Heart right ventricle (tissue), 16 donors: Measurements from ENCODE around the gene CAPN14. TPM values are rescaled to one million over a fixed set of nuclear protein-coding genes. Genes with fewer than 3 reads are reported as not detected.
A peak's percentile ranks its signal among the peaks of the same experiment; 100 is the strongest.

Source experiments
- ATAC-seq, 8 donors: fragments of 200-7000 bp; cut with Tn5 transposase; one replicate each; pipeline ENCODE4 v1.9.1; 2020; ENCODE audit warnings: mild to moderate bottlenecking in 8 of 8, moderate library complexity in 8 of 8, moderate number of reproducible peaks in 1 of 8
- DNase-seq, 2 donors: peaks; one replicate each; pipeline ENCODE4 v3.0.0-alpha.2; 2020
- H3K27ac ChIP-seq, 10 donors: fragments of 200-600 bp; sonication (generic) in 2 of 10; one replicate each; pipeline versions ENCODE4 v1.5.0 to v1.8.0; 2020 to 2022; ENCODE audit warnings: mild to moderate bottlenecking in 3 of 10
- H3K27me3 ChIP-seq, 7 donors: fragments of 200-600 bp; one replicate each; pipeline ENCODE4 v1.8.0; 2021 to 2022; ENCODE audit warnings: mild to moderate bottlenecking in 2 of 7
- H3K36me3 ChIP-seq, 9 donors: fragments of 200-600 bp; sonication (generic) in 1 of 9; one replicate each; pipeline versions ENCODE4 v1.5.0 to v1.8.0; 2020 to 2022; ENCODE audit warnings: mild to moderate bottlenecking in 2 of 9
- H3K4me1 ChIP-seq, 9 donors: fragments of 200-600 bp; sonication (generic) in 1 of 9; one replicate each; pipeline versions ENCODE4 v1.5.0 to v1.8.0; 2020 to 2022; ENCODE audit warnings: mild to moderate bottlenecking in 4 of 9
- H3K4me3 ChIP-seq, 10 donors: fragments of 200-600 bp; sonication (generic) in 2 of 10; one replicate each; pipeline versions ENCODE4 v1.5.0 to v1.8.0; 2020 to 2022; ENCODE audit warnings: mild to moderate bottlenecking in 7 of 10, moderate library complexity in 2 of 10
- H3K9me3 ChIP-seq, 11 donors: fragments of 200-600 bp in 10 of 11; sonication (generic) in 2 of 11; one replicate each; pipeline versions ENCODE4 v1.5.0 to v1.8.0; 2013 to 2022; ENCODE audit warnings: mild to moderate bottlenecking in 2 of 11, control low read depth in 1 of 11, moderate library complexity in 1 of 11
- WGBS, 2 donors: extraction: QIAGEN DNeasy Blood & Tissue Kit; methylation state at CpG; one replicate each; pipeline ENCODE4 v1.1.7; 2013; ENCODE audit warnings: inconsistent platforms in 1 of 2; 5-methylcytosine and 5-hydroxymethylcytosine counted together
- intact Hi-C, 10 donors: fragments of 100-400 bp; cut with DNase I; formaldehyde crosslinking; loops; one replicate each; pipeline versions ENCODE4 v1.11.1 to v1.14.2; 2022
- polyA plus RNA-seq, 2 donors: library from polyadenylated mRNA; stranded (reverse); fragments of 200-250 nt; gene quantifications; one replicate each; pipeline ENCODE4 v1.2.3, GENCODE V29; 2013
- total RNA-seq, 10 donors: library from RNA; stranded (reverse); fragmentation: NEBNext Ultra II Directional in 3 of 10; extraction: Animal tissue kit (Norgen Biotek cat#: 25700) in 3 of 10; gene quantifications; one replicate each; pipeline versions ENCODE4 v1.2.1 to v1.2.4, GENCODE V29; 2021 to 2023
- TF ChIP-seq, protein P1 (sequence below), 9 donors: fragments of 200-600 bp; sonication (generic) in 2 of 9; IDR thresholded peaks; one replicate each; pipeline versions ENCODE4 v1.5.0 to v1.8.0; 2021 to 2022; ENCODE audit warnings: antibody characterized with exemption in 9 of 9, mild to moderate bottlenecking in 5 of 9, moderate library complexity in 1 of 9
- donor health status: Arrhythmogenic right ventricular cardiomyopathy.
- donor health status: ischemic (EF 13 %, LVEDD 7.1; RV severe dilation, severe dysfunction).
- donor health status: healthy with polysubstance abuse.
- donor health status: DM: no; HTN: yes; CAD: no.
- donor health status: DM: no; HTN: no; CAD: no.
- donor health status: ischemic (EF 25% LVEDD 6.9; RV normal size, moderate dysfunction).
- donor health status: ischemic (EF 25% LVEDD 5.7; RV mildly dilated, moderate dysfunction).
- donor health status: healthy.
- donor health status: DM: yes; HTN: yes; CAD: no.
- donor health status: Ischemic cardiomyopathy.
- donor health status: ischemic (EF 35%, LVEDD 5.7; RV mildly dilated, moderate dysfunction).
- donor health status: nonischemic (EF 11% LVEDD 7.7; RV severe dilation, severe dysfunction).
- donor health status: DM: yes; HTN: yes; CAD: no.
- donor health status: PGD.
- donor health status: ischemic (EF 29% LVEDD 5.4; RV normal size, mild dysfunction).
- donor health status: nonischemic (EF 23%, LVEDD 6.1; RV moderate dilation, normal function).

The CAPN14 gene
- total and polyA plus RNA-seq, 12 donors: 0.08 to 0.46 (median 0.25) TPM; not detected in 1

DNA sequence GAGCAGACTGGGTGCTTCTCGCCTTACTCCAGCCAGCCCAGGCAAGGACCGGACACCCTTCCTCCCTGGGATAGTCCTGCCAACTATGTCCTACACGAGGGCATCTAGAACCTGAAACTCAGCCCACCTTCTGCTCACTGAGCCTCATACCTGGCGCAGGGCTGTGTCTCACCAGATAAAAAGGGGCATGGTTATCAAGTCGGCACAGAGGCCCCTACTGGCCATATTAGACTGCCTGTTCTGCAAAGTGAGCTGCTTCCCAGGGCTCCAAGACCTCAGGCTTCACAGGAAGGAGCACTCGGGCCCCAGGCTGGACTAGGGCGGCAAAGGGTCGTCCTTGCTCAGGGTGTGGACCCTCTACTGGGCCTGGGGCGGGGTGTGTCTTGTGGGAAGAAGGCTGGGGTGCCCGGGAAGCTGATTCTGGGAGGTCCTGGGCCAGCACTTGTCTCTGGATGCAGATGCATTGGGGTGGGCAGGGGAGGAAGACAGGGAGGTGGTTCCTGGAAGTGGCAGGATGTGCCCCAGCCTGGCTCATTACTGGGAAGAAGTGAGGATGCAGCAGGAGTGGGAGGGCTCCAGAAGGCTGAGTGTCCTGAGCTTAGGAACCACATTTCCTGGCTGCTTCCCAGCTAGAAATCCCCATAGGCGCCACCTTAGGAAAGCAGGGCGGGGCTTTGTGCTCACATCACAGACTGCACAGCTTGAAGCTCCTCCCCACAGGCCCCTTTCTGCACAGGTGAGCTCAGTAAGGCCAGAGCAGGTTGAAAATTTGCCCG, 36.2 kb upstream of the CAPN14 start:
- Histone ChIP-seq H3K9me3 (no peaks in the 10 kb centered on the region), H3K27me3 (no peaks in the 10 kb centered on the region), H3K4me1 (peaks cover 0 to 25% (median 14%) of the 10 kb centered on the region in 9 donors), H3K4me3 (no peak overlapping the region), H3K36me3 (peaks cover 0 to 53% (median 7%) of the 10 kb centered on the region in 9 donors), H3K27ac (no peak overlapping the region)
- intact Hi-C loops: no loop called here
- TF ChIP-seq, protein P1, sequence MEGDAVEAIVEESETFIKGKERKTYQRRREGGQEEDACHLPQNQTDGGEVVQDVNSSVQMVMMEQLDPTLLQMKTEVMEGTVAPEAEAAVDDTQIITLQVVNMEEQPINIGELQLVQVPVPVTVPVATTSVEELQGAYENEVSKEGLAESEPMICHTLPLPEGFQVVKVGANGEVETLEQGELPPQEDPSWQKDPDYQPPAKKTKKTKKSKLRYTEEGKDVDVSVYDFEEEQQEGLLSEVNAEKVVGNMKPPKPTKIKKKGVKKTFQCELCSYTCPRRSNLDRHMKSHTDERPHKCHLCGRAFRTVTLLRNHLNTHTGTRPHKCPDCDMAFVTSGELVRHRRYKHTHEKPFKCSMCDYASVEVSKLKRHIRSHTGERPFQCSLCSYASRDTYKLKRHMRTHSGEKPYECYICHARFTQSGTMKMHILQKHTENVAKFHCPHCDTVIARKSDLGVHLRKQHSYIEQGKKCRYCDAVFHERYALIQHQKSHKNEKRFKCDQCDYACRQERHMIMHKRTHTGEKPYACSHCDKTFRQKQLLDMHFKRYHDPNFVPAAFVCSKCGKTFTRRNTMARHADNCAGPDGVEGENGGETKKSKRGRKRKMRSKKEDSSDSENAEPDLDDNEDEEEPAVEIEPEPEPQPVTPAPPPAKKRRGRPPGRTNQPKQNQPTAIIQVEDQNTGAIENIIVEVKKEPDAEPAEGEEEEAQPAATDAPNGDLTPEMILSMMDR (IDR thresholded peaks at IDR 0.05): no peak
- ATAC-seq (no peak), DNase-seq (no peak)
- 78 to 80% methylated on average over 13 of the region's 13 CpGs for WGBS, 2 donors

DNA sequence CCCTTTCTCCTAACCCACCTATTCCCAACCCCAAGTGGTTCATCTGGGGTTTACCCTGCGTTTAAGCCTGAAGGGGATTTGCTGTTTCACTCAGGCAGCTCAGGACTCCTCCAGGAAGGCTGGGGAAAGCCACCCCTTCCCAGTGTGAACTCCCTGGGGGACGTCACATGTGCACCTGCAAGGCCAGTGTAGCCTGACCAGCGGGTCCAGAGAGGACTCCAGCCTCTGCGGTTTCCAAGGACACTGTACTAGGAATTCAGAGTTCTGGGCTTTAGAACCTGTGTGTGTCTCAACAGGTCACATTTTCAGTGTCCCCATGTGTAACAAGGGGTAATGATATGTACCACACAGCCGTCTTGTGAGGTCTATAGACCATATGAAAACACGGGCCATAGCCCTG, 34.5 kb upstream of the CAPN14 start:
- TF ChIP-seq, protein P1 (IDR thresholded peaks at IDR 0.05): no peak
- Histone ChIP-seq H3K27me3 (no peaks in the 10 kb centered on the region), H3K27ac (no peak overlapping the region), H3K36me3 (peaks cover 0 to 68% (median 7%) of the 10 kb centered on the region in 9 donors), H3K9me3 (no peaks in the 10 kb centered on the region), H3K4me1 (peaks cover 0 to 16% (median 10%) of the 10 kb centered on the region in 9 donors), H3K4me3 (no peak overlapping the region)
- WGBS, 2 donors: 92 to 95% methylated on average over 6 of the region's 6 CpGs
- no peak for DNase-seq
- intact Hi-C loops: no loop called here
- no peak for ATAC-seq

DNA sequence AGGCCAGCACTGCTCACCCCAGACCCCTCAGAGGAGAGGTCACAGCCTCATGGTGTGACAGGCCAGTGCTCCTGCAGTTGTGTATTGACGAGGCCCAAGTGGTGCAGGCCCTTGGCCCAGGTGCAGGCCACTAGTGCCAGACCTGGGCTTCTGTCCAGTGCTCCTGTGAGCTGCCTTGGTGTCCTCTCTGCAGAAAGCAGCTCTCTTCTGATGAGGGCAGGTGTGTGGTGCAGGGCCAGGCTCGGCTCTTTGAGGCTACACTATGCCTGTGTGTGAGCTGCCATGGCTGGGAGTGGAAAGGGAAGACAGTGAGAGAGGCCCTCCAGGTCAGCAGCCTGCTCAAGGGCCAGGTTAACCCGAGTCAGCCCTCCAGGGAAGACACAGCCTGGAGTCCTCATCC, 33.7 kb upstream of the CAPN14 start:
- DNase-seq (peak in 1 of 2 donors; percentile 42), ATAC-seq (peak in 3 of 8 donors; percentile 48 to 75 (median 51))
- no peak overlapping the region for H3K27ac ChIP-seq
- H3K4me1 ChIP-seq: peaks cover 0 to 13% (median 8%) of the 10 kb centered on the region in 9 donors
- peaks cover 0 to 66% (median 7%) of the 10 kb centered on the region in 9 donors for H3K36me3 ChIP-seq
- H3K4me3 ChIP-seq: no peak overlapping the region
- 46 to 58% methylated on average over 3 of the region's 3 CpGs for WGBS, 2 donors
- no peaks in the 10 kb centered on the region for H3K9me3 ChIP-seq
- H3K27me3 ChIP-seq: no peaks in the 10 kb centered on the region
- TF ChIP-seq, protein P1 (IDR thresholded peaks at IDR 0.05): no peak
- intact Hi-C loops: no loop called here

DNA sequence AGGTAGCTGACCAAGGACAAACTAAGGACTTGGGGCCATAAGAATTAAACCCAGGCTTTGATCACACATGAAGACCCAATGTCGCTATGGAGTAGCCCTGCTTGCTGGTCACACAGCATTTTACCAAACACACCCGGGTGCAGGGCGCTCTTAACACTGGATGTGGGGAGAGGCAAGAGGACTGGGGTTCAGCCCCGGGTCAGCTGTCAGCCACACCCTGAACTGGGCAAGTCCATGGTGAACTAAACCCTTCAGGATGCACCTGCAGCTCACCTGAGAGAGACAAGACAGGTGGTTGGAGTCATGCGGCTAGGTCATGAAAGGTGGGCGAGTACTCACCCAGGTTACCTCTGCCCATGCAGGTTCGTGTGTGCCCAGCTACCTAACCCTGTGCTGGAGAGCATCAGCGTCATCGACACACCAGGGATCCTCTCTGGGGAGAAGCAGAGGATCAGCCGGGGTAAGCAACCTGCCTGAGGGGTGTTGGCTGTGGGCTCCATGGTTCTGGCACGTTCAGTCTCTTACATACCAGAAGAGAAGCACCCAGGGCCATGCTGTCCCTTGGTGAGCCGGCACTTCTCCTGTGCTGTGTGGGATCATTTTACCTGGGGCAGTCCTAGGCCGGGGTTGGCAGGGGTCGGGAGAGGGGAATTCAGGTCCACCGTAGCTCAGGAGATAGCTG, 31.8 kb upstream of the CAPN14 start:
- Histone ChIP-seq H3K27me3 (no peaks in the 10 kb centered on the region), H3K4me3 (no peak overlapping the region), H3K36me3 (peaks cover 0 to 69% (median 11%) of the 10 kb centered on the region in 9 donors), H3K4me1 (peaks cover 0 to 12% (median 8%) of the 10 kb centered on the region in 9 donors), H3K9me3 (no peaks in the 10 kb centered on the region), H3K27ac (no peak overlapping the region)
- ATAC-seq (peak in 1 of 8 donors; percentile 23), DNase-seq (no peak)
- WGBS, 2 donors: 95 to 96% methylated on average over 15 of the region's 15 CpGs
- intact Hi-C loops: no loop called here
- TF ChIP-seq, protein P1 (IDR thresholded peaks at IDR 0.05): no peak
